Endothelial cell (in vitro differentiated cells): ENCODE data around the gene TSC2. TPM values are rescaled to one million over a fixed set of nuclear protein-coding genes. Genes with fewer than 3 reads are reported as not detected.
"Not testable (repeated sequence)": the region's sequence is repeated elsewhere in the genome, so short reads cannot be mapped to it uniquely, and the experiment has no call there.

ENCODE experiments used
- DNase-seq: peaks from one replicate; pipeline ENCODE4 v3.0.0; 2021; ENCODE audit warnings: low spot score
- H3K27ac Mint-ChIP-seq: one replicate; pipeline ENCODE4 v1.8.0; 2021; ENCODE audit warnings: mixed read lengths, inconsistent platforms; ENCODE audit not compliant: unreplicated experiment
- H3K27me3 Mint-ChIP-seq: one replicate; pipeline ENCODE4 v1.8.0; 2021; ENCODE audit warnings: mild to moderate bottlenecking, moderate library complexity, mixed read lengths, inconsistent platforms; ENCODE audit not compliant: unreplicated experiment
- H3K36me3 Mint-ChIP-seq: one replicate; pipeline ENCODE4 v1.8.0; 2021; ENCODE audit warnings: mild to moderate bottlenecking, low read depth, mixed read lengths, inconsistent platforms; ENCODE audit not compliant: unreplicated experiment
- H3K4me1 Mint-ChIP-seq: one replicate; pipeline ENCODE4 v1.8.0; 2021; ENCODE audit warnings: mild to moderate bottlenecking, mixed read lengths, inconsistent platforms; ENCODE audit not compliant: unreplicated experiment
- H3K4me3 Mint-ChIP-seq: one replicate; pipeline ENCODE4 v1.8.0; 2021; ENCODE audit warnings: mild to moderate bottlenecking, mixed read lengths, inconsistent platforms; ENCODE audit not compliant: unreplicated experiment
- H3K9me3 Mint-ChIP-seq: one replicate; pipeline ENCODE4 v1.8.0; 2021; ENCODE audit warnings: mixed read lengths, inconsistent platforms; ENCODE audit not compliant: unreplicated experiment
- CTCF ChIP-seq: fragments of 200-600 bp; sonication (generic); IDR thresholded peaks from one replicate; pipeline ENCODE4 v1.5.0; 2021; ENCODE audit warnings: antibody characterized with exemption; ENCODE audit not compliant: unreplicated experiment
- total RNA-seq: library from RNA; stranded (reverse); fragmentation: NEBNext Ultra II Directional; extraction: Animal tissue kit (Norgen Biotek cat#: 25700); gene quantifications from one replicate; pipeline ENCODE4 v1.2.1, GENCODE V29; 2021; ENCODE audit not compliant: unreplicated experiment

TSC2 gene
- total RNA-seq, 1 donor from 2014 or later: 180 TPM

- no peaks in the 10 kb centered on the region for H3K36me3 Mint-ChIP-seq
- peaks cover 13% of the 10 kb centered on the region for H3K4me1 Mint-ChIP-seq
- no peak overlapping the region for H3K27ac Mint-ChIP-seq
- H3K9me3 Mint-ChIP-seq: no peaks in the 10 kb centered on the region
- H3K27me3 Mint-ChIP-seq: peaks cover 11% of the 10 kb centered on the region
- no peak overlapping the region for H3K4me3 Mint-ChIP-seq
- DNase-seq: no peak
- no peak for TF ChIP-seq CTCF
These were observed 18.4 kb upstream of the TSC2 start for GRCh38 chr16:2029350-2029749.

GRCh38 chr16:2030036-2030435 is 17.7 kb upstream of the TSC2 start:
- Mint-ChIP-seq H3K4me1 (peaks cover 13% of the 10 kb centered on the region), H3K27me3 (peaks cover 11% of the 10 kb centered on the region), H3K36me3 (no peaks in the 10 kb centered on the region), H3K4me3 (no peak overlapping the region), H3K27ac (no peak overlapping the region), H3K9me3 (no peaks in the 10 kb centered on the region)
- no peak for DNase-seq
- TF ChIP-seq CTCF: no peak

GRCh38 chr16:2031081-2031577 is 16.7 kb upstream of the TSC2 start:
- Mint-ChIP-seq H3K4me1 (peaks cover 13% of the 10 kb centered on the region), H3K36me3 (no peaks in the 10 kb centered on the region), H3K9me3 (no peaks in the 10 kb centered on the region), H3K27me3 (peaks cover 6% of the 10 kb centered on the region), H3K27ac (no peak overlapping the region), H3K4me3 (no peak overlapping the region)
- TF ChIP-seq CTCF: no peak
- no peak for DNase-seq

GRCh38 chr16:2032285-2033056 is 15.3 kb upstream of the TSC2 start:
- peaks cover 11% of the 10 kb centered on the region for H3K4me1 Mint-ChIP-seq
- DNase-seq: no peak
- no peaks in the 10 kb centered on the region for H3K9me3 Mint-ChIP-seq
- H3K4me3 Mint-ChIP-seq: peak overlapping the region; percentile 31
- no peak overlapping the region for H3K27ac Mint-ChIP-seq
- TF ChIP-seq CTCF: no peak
- H3K36me3 Mint-ChIP-seq: no peaks in the 10 kb centered on the region
- H3K27me3 Mint-ChIP-seq: peaks cover 4% of the 10 kb centered on the region

- no peak for DNase-seq
- H3K4me1 Mint-ChIP-seq: peaks cover 9% of the 10 kb centered on the region
- H3K4me3 Mint-ChIP-seq: no peak overlapping the region
- H3K27me3 Mint-ChIP-seq: peaks cover 4% of the 10 kb centered on the region
- TF ChIP-seq CTCF: no peak
- H3K36me3 Mint-ChIP-seq: no peaks in the 10 kb centered on the region
- H3K9me3 Mint-ChIP-seq: no peaks in the 10 kb centered on the region
- no peak overlapping the region for H3K27ac Mint-ChIP-seq
These were observed 14.5 kb upstream of the TSC2 start for GRCh38 chr16:2033057-2033908.

- not testable (repeated sequence) for H3K9me3 Mint-ChIP-seq, H3K27ac Mint-ChIP-seq, H3K4me3 Mint-ChIP-seq, H3K27me3 Mint-ChIP-seq, H3K36me3 Mint-ChIP-seq, DNase-seq, H3K4me1 Mint-ChIP-seq
These were observed 13.7 kb upstream of the TSC2 start for GRCh38 chr16:2033909-2034695.
